Measurements from ENCODE around the gene INTS12.
"Not testable (repeated sequence)": the region's sequence is repeated elsewhere in the genome, so short reads cannot be mapped to it uniquely, and the experiment has no call there.

INTS12 gene

GRCh38 chr4:105694812-105695211, 13.7 kb downstream of the INTS12 start:
- not testable (repeated sequence) for DNase-seq (ENCODE audit: low read depth); H3K4me3 ChIP-seq (ENCODE audit: low read depth, low read length)

GRCh38 chr4:105686571-105686970, 21.9 kb downstream of the INTS12 start:
- H3K4me3 ChIP-seq (ENCODE audit: low read depth, low read length): no peak overlapping the region

GRCh38 chr4:105683038-105683437, 25.5 kb downstream of the INTS12 start:
- no peak for DNase-seq (ENCODE audit: low read depth)
- H3K4me3 ChIP-seq (ENCODE audit: low read depth, low read length): no peak overlapping the region

More at GRCh38 chr4:105686571-105686970, 21.9 kb downstream of the INTS12 start:
- DNase-seq (ENCODE audit: low read depth): no peak

GRCh38 chr4:105679186-105679585, 29.3 kb downstream of the INTS12 start:
- no peak for DNase-seq (ENCODE audit: low read depth)
- H3K4me3 ChIP-seq (ENCODE audit: low read depth, low read length): no peak overlapping the region

- no peak overlapping the region for H3K4me3 ChIP-seq (ENCODE audit: low read depth, low read length)
- no peak for DNase-seq (ENCODE audit: low read depth)
Measured at GRCh38 chr4:105677709-105678108, 30.8 kb downstream of the INTS12 start.

- no peak overlapping the region for H3K4me3 ChIP-seq (ENCODE audit: low read depth, low read length)
Measured at GRCh38 chr4:105674011-105674410, 34.5 kb downstream of the INTS12 start.

GRCh38 chr4:105671301-105671700, 37.2 kb downstream of the INTS12 start:
- no peak overlapping the region for H3K4me3 ChIP-seq (ENCODE audit: low read depth, low read length)
- DNase-seq (ENCODE audit: low read depth): no peak

More at GRCh38 chr4:105674011-105674410, 34.5 kb downstream of the INTS12 start:
- no peak for DNase-seq (ENCODE audit: low read depth)

- DNase-seq (ENCODE audit: low read depth): no peak
- H3K4me3 ChIP-seq (ENCODE audit: low read depth, low read length): no peak overlapping the region
Measured at GRCh38 chr4:105670684-105671083, 37.8 kb downstream of the INTS12 start.

- H3K4me3 ChIP-seq (ENCODE audit: low read depth, low read length): no peak overlapping the region
- peak; percentile 5 for DNase-seq (ENCODE audit: low read depth)
Measured at GRCh38 chr4:105666693-105667092, 41.8 kb downstream of the INTS12 start.

GRCh38 chr4:105662935-105663675, 45.4 kb downstream of the INTS12 start:
- H3K4me3 ChIP-seq (ENCODE audit: low read depth, low read length): no peak overlapping the region
- DNase-seq (ENCODE audit: low read depth): no peak

- no peak overlapping the region for H3K4me3 ChIP-seq (ENCODE audit: low read depth, low read length)
- no peak for DNase-seq (ENCODE audit: low read depth)
Measured at GRCh38 chr4:105661028-105661427, 47.5 kb downstream of the INTS12 start.

GRCh38 chr4:105659190-105659589, 49.3 kb downstream of the INTS12 start:
- H3K4me3 ChIP-seq (ENCODE audit: low read depth, low read length): no peak overlapping the region
- no peak for DNase-seq (ENCODE audit: low read depth)

GRCh38 chr4:105657117-105657765, 51.2 kb downstream of the INTS12 start:
- DNase-seq (ENCODE audit: low read depth): no peak
- no peak overlapping the region for H3K4me3 ChIP-seq (ENCODE audit: low read depth, low read length)

- H3K4me3 ChIP-seq (ENCODE audit: low read depth, low read length): no peak overlapping the region
- DNase-seq (ENCODE audit: low read depth): no peak
Measured at GRCh38 chr4:105652286-105652888, 56.1 kb downstream of the INTS12 start.

- no peak overlapping the region for H3K4me3 ChIP-seq (ENCODE audit: low read depth, low read length)
- DNase-seq (ENCODE audit: low read depth): no peak
Measured at GRCh38 chr4:105651884-105652283, 56.6 kb downstream of the INTS12 start.

- no peak overlapping the region for H3K4me3 ChIP-seq (ENCODE audit: low read depth, low read length)
- no peak for DNase-seq (ENCODE audit: low read depth)
Measured at GRCh38 chr4:105650190-105650589, 58.3 kb downstream of the INTS12 start.

- DNase-seq (ENCODE audit: low read depth): no peak
- H3K4me3 ChIP-seq (ENCODE audit: low read depth, low read length): no peak overlapping the region
Measured at GRCh38 chr4:105645440-105645839, 63.0 kb downstream of the INTS12 start.

GRCh38 chr4:105644257-105644656, 64.2 kb downstream of the INTS12 start:
- no peak for DNase-seq (ENCODE audit: low read depth)
- H3K4me3 ChIP-seq (ENCODE audit: low read depth, low read length): no peak overlapping the region

- no peak overlapping the region for H3K4me3 ChIP-seq (ENCODE audit: low read depth, low read length)
- DNase-seq (ENCODE audit: low read depth): no peak
Measured at GRCh38 chr4:105641845-105642244, 66.6 kb downstream of the INTS12 start.

- no peak overlapping the region for H3K4me3 ChIP-seq (ENCODE audit: low read depth, low read length)
- no peak for DNase-seq (ENCODE audit: low read depth)
Measured at GRCh38 chr4:105637408-105638176, 70.9 kb downstream of the INTS12 start.
